Measurements from ENCODE around the gene DSTN.
"Not testable (repeated sequence)": the region's sequence is repeated elsewhere in the genome, so short reads cannot be mapped to it uniquely, and the experiment has no call there.

DSTN gene

DNA sequence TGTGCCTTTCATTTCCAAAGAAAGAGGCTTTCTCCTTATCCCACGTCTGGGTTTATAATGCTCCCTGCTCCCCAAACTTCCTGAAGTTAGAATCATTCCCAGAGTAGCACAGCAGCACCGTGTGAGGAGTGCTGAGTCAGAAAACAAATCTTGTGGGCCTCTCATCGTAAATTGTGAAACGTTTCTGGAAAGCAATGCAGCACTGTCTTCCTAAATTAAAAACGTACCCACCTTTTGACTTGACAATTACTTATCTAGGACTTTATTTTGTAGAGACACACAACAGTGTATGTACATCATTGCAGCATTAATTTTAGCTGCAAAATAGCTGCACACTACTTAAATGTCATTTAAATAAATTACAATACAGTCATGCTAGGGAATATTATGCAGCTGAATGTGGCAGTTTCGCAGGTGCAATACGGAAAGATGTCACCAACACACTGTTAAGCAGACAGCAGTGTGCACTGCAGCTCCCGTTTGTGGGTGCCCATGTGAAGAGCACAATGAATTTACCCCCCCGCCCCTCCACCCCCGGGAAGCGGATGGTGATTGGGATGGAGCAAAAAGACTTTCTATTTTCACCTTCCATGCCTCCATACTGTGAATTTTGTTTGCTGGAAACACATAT is 81.4 kb downstream of the DSTN start:
- no peak for DNase-seq (ENCODE audit: low read depth)

DNA sequence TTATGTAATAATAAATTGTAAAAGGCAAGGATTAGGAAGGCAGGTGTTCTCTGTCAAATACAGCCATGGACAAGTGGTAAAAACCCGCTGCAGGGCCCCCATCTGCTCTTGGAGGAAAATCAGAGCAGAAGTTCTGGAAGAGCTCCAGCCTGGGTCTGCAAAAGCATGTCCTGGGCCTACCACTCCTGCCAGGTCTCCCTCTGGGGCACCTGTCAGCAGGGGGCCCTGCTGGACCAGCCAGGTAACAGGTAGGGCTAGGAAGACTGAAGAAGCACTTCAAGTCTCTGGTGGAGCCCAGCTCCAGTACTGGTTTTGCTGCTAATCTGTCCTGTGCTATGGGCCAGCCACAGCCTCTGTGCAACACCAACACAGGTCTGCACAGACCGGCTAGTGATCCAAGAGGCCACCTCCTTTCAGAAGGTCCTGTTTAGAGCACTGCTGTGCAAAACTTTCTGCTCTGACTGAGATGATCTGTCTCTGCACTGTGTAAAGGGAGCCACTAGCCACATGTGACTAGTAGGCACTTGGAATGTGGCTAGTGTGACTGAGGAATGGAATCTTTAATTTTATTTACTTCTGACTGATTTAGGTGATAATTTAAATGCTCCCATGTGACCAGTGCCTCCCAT is 82.0 kb downstream of the DSTN start:
- no peak for DNase-seq (ENCODE audit: low read depth)

DNA sequence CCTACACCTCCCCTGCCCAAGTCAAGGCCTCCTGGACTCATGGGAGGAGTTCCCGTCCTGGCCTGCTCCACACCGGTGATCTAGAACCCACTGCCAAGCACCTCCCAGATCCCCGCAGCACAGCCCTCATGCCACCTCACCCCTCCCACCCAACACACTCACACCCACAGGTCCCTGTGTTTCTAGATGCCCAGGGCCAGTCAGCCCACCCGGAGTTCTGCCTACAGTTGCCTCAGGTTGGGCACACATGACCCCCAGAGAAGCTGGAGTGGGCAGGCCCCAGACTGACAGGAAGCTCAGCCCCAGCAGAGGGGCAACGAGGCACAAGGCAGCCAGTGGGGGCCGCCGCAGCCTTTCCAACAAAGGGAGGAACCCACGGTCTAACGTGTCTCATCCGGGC is 82.5 kb downstream of the DSTN start:
- DNase-seq (ENCODE audit: low read depth), result no peak

DNA sequence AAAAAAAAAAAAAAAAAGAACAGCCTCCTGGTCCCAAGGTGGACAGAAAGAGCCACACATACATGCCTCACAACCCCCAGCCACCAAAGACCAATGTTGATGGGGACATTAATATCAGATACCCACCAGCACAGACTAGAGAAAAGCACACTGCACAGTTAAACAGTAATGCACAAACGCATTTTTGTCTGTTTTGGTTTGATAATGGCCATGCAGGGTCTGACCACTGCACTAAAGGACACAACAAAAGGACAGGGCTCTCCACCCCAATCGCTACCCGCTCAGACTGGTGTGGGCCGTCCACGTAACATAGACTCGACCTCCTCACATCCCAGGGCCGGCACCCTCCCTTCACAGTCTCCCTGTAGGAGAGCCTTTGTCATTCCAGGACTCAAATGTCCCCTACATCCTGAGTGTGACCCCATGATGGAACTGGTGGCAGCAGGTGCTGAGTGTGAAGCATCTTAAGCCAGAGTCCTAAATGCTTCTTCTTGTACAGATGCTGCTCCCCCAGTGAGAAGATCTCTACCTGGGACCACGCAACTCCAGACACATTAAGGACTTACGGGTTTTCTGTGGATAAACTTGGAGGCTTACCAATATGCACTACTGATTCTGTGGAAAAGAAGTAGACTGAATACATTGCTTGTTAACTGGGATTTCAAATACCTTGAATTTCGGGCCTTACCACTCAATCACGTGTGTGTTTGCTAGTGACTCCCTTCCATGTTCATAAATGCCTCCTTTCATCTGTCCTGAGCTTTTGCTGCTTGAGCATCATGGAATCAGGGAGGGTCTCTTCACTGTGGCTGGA is 84.2 kb downstream of the DSTN start:
- DNase-seq (ENCODE audit: low read depth), result no peak

DNA sequence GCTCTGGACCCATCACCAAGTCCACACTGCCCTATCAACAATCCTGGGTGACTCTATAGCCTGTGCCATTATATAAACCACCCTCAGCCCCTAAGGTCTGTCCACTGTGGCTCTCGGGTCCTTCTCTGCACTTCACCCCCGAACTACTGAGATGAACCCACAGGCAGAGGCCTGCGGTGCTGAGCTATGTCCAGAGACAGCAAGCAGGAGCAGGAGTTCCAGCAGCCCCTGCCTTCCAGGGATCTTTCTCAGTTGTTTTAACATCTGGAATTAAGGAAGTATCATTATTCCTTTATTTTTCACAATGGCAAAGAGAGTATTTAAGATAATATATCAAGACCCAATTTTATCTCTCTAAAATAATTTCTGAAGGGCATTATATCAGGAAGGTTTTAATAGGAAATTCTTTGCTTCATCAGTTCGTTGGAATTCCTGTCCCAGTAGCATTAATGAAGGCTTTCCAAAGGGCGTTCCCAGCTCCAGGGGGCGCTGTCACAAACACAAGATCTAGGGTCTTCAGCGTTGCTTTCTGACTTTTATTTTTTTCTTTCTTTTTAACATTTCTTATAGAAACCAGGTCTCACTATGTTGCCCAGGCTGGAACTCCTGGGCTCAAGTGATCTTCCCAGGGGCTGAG is 84.9 kb downstream of the DSTN start:
- DNase-seq (ENCODE audit: low read depth), result no peak

DNA sequence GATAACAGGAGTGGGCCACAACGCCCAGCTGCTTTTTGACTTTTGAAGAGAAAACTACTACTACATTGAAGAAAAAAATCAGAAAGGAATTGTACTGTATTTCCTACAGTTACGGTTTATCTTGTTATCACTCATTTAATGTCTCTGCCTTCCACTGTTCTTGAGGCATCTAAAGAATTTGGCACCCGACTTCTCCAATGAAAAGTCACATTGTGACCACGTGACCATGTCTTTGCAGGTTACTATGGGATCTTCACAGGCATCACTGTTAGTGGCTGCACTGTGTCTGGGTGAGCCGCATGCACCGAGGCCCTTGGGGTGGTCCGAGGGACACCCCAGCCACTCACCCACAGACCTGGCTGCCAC is 85.4 kb downstream of the DSTN start:
- no peak for DNase-seq (ENCODE audit: low read depth)

DNA sequence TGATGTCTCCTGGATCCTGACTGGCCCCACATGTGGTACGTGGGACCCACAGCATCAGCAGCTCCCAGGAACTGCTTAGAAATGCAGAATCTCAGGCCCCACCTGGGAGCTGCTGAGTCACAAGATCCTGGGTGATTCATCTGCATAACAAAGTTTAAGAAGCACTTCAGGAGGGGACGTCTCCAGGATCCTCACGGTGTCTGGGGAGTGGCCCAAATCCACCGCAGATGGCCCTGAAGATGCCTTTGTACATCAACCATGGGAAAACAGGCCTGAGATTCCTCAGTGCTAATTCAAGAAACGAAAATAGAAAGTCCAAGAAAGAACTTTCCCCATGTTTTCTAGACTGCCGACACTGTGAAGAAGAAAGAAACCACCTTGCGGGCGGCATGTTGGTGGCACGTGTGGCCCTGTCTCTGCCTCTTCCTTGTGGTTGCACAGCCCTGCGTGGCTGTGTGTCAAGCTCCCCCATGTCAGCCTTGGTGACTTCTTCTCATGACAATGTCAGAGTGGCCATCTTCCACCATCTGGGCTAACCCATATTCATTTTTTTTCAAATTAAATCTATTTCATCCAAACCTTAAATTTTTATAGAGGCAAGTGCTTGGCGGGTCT is 86.1 kb downstream of the DSTN start:
- no peak for DNase-seq (ENCODE audit: low read depth)

DNA sequence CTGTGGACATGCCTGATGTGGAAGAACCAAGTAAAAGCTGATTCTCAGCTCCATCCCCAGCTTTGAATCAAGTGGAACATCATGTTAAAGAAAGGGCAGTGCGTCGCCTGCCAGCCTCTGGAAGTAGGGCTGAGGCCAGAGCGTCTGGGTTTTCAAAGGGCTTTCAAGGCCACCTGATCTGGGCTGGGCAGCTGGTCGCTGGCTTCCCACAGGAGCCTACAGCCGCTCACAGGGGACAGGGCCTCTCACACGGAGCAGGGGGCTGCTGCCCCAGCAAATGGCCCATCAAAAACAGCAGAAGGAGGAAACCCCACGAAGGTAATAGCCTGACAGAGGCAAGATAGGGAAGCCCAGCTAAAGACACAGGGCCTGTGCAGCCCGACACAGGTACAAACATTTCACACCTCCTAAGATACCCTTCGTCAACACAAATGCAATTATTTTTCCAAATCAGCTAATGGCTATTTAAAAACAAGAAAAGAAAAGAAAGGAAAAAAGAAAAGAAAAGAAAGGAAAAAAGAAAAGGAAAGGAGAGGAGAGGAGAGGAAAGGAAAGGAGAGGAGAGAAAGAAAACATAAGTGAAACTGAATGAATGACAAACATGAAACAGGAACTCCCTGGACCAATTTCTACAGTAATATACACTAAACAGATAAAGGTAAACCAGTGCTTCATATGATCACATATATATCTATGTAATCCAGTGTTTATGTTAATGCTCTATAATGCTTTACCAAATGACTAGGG is 87.4 kb downstream of the DSTN start:
- DNase-seq (ENCODE audit: low read depth), result no peak

DNA sequence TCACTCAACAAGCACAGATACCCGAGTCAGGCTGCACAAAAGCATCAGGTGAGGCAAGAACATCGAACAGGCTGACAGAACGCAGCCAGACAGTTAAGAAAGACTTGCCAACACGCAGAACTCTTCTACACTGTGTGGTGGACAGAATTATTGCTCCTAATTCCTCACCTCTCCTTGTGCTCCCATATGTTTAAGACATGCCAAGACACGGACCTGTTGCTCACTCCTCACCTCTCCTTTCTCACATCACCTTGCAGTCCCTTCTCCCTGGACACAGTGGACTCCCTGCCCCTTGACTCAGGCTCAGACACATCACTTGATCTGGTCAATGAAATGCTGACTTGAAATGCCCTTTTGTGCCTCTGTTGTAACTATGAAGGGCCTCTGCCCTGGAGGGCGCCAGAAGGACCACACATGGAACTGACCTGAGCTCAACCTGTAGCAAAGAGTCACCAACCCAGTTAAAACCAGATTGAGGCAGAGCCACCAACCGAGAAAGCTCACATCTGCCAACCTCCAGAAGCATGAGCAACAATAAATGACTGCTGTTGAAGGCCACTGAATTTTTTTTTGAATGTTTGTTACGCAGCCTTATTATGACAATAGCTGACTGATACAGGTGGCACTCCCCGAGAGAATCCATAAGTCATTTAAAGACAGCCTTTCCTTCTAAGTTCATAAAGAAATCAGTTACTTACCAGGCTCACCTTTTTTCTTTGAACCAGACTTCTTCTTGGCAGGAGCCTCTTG is 88.2 kb downstream of the DSTN start:
- DNase-seq (ENCODE audit: low read depth), result no peak

DNA sequence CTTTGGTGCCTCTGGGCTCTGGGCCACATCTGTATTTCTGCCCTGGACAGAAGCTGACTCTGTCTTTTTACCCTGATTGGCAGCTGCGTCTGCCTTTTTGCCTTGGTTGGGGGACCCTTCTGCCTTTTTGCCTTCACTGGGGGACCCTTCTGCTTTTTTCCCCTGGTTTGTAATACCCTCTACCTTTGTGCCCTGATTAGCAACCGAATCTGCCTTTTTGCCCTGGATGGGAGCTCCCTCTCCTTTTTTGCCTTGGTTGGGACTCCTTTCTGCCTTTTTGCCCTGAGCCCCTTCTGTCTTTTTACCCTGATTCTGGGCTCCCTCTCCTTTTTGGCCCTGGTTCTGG is 88.7 kb downstream of the DSTN start:
- DNase-seq (ENCODE audit: low read depth), result no peak

DNA sequence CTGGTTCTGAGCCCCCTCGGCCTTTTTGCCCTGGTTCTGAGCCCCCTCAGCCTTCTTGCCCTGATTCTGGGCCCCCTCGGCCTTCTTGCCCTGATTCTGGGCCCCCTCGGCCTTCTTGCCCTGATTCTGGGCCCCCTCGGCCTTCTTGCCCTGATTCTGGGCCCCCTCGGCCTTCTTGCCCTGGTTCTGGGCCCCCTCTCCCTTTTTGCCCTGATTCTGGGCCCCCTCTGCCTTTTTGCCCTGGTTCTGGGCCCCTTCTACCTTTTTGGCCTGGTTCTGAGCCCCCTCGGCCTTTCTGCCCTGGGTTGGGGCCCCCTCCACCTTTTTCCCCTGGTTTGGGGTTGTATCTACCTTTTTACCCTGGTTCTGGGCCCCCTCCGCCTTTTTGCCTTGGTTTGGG is 89.5 kb downstream of the DSTN start:
- DNase-seq (ENCODE audit: low read depth), result not testable (repeated sequence)

Data from T-helper 22 cell (primary cell).